ENCODE measurements around the gene CACNA2D2. TPM values are rescaled to one million over a fixed set of nuclear protein-coding genes. Genes with fewer than 3 reads are reported as not detected.

The CACNA2D2 gene
- total RNA-seq, 2 donors from 2014 or later, result 5.6 to 9.1 TPM

- DNase-seq (ENCODE audit: low spot score), result no peak
- intact Hi-C loops (cut with DNase I), result no loop called here
- Histone ChIP-seq H3K9me3 (no peaks in the 10 kb centered on the region), H3K36me3 (no peaks in the 10 kb centered on the region), H3K27ac (no peak overlapping the region), H3K4me1 (replicated peaks) (no peaks in the 10 kb centered on the region), H3K4me3 (no peak overlapping the region), H3K27me3 (replicated peaks; ENCODE audit: insufficient read depth) (no peaks in the 10 kb centered on the region)
- TF ChIP-seq POLR2AphosphoS5 (IDR thresholded peaks at IDR 0.05) (no peak), POLR2A (IDR thresholded peaks at IDR 0.05) (no peak), CTCF (IDR thresholded peaks at IDR 0.05) (no peak)
- WGBS, result 83% methylated on average over 1 of the region's 1 CpG
Observed at GRCh38 chr3:50406487-50406886, 96.9 kb downstream of the CACNA2D2 start.

GRCh38 chr3:50405249-50405648 lies 98.2 kb downstream of the CACNA2D2 start:
- 36% methylated on average over 8 of the region's 8 CpGs for WGBS
- no peaks in the 10 kb centered on the region for H3K9me3 ChIP-seq
- no peak for DNase-seq (ENCODE audit: low spot score)
- H3K4me3 ChIP-seq, result no peak overlapping the region
- H3K36me3 ChIP-seq, result no peaks in the 10 kb centered on the region
- TF ChIP-seq CTCF (IDR thresholded peaks at IDR 0.05) (no peak), POLR2AphosphoS5 (IDR thresholded peaks at IDR 0.05) (no peak), POLR2A (IDR thresholded peaks at IDR 0.05) (no peak)
- H3K27me3 ChIP-seq (replicated peaks; ENCODE audit: insufficient read depth), result no peaks in the 10 kb centered on the region
- intact Hi-C loops (cut with DNase I), result no loop called here
- H3K27ac ChIP-seq, result no peak overlapping the region
- no peaks in the 10 kb centered on the region for H3K4me1 ChIP-seq (replicated peaks)

- H3K4me3 ChIP-seq, result no peak overlapping the region
- no peaks in the 10 kb centered on the region for H3K9me3 ChIP-seq
- intact Hi-C loops (cut with DNase I), result no loop called here
- TF ChIP-seq POLR2AphosphoS5 (IDR thresholded peaks at IDR 0.05) (no peak), POLR2A (IDR thresholded peaks at IDR 0.05) (no peak), CTCF (IDR thresholded peaks at IDR 0.05) (no peak)
- DNase-seq (ENCODE audit: low spot score), result no peak
- H3K27me3 ChIP-seq (replicated peaks; ENCODE audit: insufficient read depth), result no peaks in the 10 kb centered on the region
- no peaks in the 10 kb centered on the region for H3K36me3 ChIP-seq
- H3K4me1 ChIP-seq (replicated peaks), result no peaks in the 10 kb centered on the region
- H3K27ac ChIP-seq, result no peak overlapping the region
- 34% methylated on average over 5 of the region's 5 CpGs for WGBS
Observed at GRCh38 chr3:50401978-50402595, 101.3 kb downstream of the CACNA2D2 start.

- Histone ChIP-seq H3K4me1 (replicated peaks) (no peaks in the 10 kb centered on the region), H3K27me3 (replicated peaks; ENCODE audit: insufficient read depth) (no peaks in the 10 kb centered on the region), H3K9me3 (no peaks in the 10 kb centered on the region), H3K4me3 (no peak overlapping the region), H3K36me3 (no peaks in the 10 kb centered on the region), H3K27ac (no peak overlapping the region)
- DNase-seq (ENCODE audit: low spot score), result no peak
- intact Hi-C loops (cut with DNase I), result no loop called here
- no peak for TF ChIP-seq POLR2AphosphoS5 (IDR thresholded peaks at IDR 0.05)
- TF ChIP-seq CTCF (IDR thresholded peaks at IDR 0.05), result no peak
- TF ChIP-seq POLR2A (IDR thresholded peaks at IDR 0.05), result no peak
- 97% methylated on average over 10 of the region's 10 CpGs for WGBS
Observed at GRCh38 chr3:50396502-50396901, 106.9 kb downstream of the CACNA2D2 start.

GRCh38 chr3:50395070-50395860 lies 108.2 kb downstream of the CACNA2D2 start:
- Histone ChIP-seq H3K27me3 (replicated peaks; ENCODE audit: insufficient read depth) (no peaks in the 10 kb centered on the region), H3K4me1 (replicated peaks) (no peaks in the 10 kb centered on the region), H3K36me3 (no peaks in the 10 kb centered on the region), H3K4me3 (no peak overlapping the region), H3K9me3 (no peaks in the 10 kb centered on the region), H3K27ac (no peak overlapping the region)
- no peak for DNase-seq (ENCODE audit: low spot score)
- no peak for TF ChIP-seq POLR2A (IDR thresholded peaks at IDR 0.05)
- TF ChIP-seq CTCF (IDR thresholded peaks at IDR 0.05), result no peak
- intact Hi-C loops (cut with DNase I), result no loop called here
- WGBS, result 83% methylated on average over 9 of the region's 10 CpGs

Data from prostate gland (tissue), 2 donors.